Measurements from ENCODE around the gene HDAC4.

The HDAC4 gene

DNA sequence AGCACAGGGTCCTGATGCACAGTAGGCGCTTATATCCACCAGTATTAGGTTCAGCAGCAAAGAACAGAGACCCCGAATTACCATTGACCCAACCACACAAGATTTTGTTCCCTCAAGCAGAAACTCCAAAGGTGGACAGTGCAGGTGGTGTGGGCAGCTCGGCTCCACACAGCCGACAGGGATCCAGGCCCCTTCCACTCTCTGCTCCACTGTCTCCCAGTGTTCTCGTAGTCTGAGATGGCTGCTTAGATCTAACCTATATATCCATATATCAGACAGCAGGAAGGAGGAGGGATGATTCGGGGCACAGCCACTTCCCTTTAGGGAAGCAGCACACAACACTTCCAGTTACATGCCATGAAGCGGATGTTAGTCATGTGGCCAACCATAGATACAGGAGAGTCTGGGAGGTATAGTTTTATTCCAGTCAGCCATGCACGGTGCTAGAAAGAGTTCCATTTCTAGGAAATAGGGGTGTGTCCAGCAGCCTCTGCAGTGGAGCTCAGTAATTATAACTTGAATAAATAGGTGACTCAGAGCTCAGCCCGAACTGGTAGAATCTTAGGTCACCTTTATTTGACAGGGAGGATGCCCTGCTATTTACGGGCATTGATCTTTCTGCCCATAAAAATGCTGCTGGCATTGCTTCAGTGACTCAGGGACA, 394.1 kb downstream of the HDAC4 start:
- no peak for ATAC-seq
- no peak for DNase-seq

- no peak for DNase-seq
- no peak for ATAC-seq
Measured at GRCh38 chr2:239005586-239005985, 395.2 kb downstream of the HDAC4 start.

- DNase-seq (no peak), ATAC-seq (no peak)
Measured at GRCh38 chr2:239004274-239005015, 396.4 kb downstream of the HDAC4 start.

DNA sequence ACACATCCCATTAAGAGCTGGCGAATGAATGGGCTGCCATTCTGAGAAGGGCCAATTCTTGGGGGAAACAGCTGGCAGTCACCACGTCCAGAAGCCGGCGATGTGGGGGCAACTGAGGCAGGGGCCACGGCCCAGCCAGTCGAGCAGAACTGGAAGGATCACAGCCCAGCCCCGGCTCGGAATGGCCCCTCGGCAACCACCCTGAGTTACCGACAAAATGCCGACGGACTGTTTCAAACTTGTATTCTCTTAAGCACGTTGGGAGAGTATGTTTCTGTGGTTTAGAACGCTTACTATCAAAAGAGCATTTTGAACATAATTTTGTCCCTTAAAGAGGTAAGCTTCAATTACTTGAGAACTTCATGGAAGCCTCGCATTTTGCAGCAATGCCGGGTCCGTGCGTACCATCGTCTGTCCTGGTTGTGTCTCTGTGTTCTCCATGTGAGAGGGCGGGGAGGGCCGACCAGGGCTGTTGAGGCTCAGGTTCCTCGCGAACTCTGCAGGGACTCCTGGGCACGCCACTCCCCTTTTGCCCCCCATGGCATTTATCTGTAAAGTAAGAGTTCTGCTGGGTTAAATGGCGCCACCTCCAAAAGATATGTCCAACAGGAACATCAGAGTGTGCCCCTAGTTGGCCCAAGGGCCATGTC, 397.1 kb downstream of the HDAC4 start:
- ATAC-seq, result no peak

GRCh38 chr2:239002954-239003623, 397.7 kb downstream of the HDAC4 start:
- DNase-seq (no peak), ATAC-seq (no peak)

More for the DNA sequence above, 397.1 kb downstream of the HDAC4 start:
- DNase-seq, result no peak

DNA sequence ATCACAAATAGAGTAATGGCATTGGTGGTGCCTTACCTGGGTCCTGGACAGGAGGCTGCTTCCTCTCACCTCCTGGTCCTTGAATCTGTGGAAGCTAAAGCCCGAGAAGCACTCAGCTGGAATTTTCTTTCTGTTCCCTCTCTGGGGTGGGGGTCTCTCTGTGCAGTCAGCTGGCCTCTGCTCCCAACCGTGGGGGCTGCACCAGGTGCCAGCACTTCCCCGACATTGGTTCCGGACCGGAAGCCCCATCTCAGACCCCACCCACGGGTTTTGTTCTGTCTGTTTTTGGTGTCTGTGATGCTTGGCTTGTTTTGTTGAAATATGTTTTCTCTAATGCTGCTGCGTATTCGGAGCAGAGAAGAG, 398.2 kb downstream of the HDAC4 start:
- ATAC-seq (no peak), DNase-seq (no peak)

DNA sequence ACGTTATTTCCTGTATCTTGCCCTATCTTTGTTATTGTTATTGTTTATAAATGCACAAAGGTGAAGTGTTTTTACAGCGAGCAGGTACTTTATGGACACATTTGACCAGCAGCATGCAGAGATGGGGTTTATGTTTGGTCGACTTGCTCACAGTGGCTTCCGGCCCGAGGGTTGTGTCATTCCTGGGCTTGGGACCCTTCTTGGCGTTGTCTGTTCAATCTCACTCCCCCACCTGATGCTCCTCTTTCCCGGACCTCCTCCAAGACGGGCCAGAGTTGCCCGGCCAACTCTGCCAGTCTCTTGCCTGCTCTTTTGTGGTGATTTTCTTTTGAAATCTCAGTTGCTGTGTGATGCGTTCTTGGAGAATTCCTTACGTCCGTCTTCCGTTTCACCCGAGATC, 399.0 kb downstream of the HDAC4 start:
- DNase-seq (no peak), ATAC-seq (no peak)

GRCh38 chr2:239000500-239001073, 400.2 kb downstream of the HDAC4 start:
- DNase-seq (no peak), ATAC-seq (no peak)

DNA sequence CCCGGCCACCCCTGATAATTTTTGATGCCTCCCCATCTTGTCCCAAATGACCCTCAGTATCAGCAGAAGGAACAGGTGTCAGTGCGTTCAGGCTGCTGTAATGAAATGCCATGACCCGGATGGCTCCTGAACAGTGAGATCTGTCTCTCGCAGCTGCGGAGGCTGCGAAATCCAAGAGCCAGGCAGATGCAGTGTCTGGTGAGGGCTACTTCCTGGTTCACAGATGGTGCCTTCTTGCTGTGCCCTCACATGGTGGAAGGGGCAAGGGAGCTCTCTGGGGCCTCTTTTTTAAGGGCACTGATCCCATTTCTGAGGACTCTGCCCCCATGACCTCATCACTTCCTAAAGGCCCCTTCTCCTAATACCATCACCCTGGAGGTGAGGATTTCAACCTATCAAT, 400.7 kb downstream of the HDAC4 start:
- DNase-seq (no peak), ATAC-seq (no peak)

- ATAC-seq (no peak), DNase-seq (no peak)
Measured at GRCh38 chr2:238999291-238999741, 401.5 kb downstream of the HDAC4 start.

GRCh38 chr2:238998801-238999200, 402.0 kb downstream of the HDAC4 start:
- ATAC-seq (no peak), DNase-seq (no peak)
